SU-DHL-6 (cell line): ENCODE data around the gene SUGCT.

ENCODE experiments used
- H2AFZ ChIP-seq: fragments of 200-600 bp; sonication (generic); 2 replicates; pipeline ENCODE4 v1.6.1; 2014; ENCODE audit warnings: low read depth, mild to moderate bottlenecking, moderate library complexity, mixed read lengths, antibody characterized with exemption, low read length; ENCODE audit not compliant: severe bottlenecking
- H3F3A ChIP-seq: fragments of 200-600 bp; shearing (Covaris generic); 2 replicates; pipeline ENCODE4 v1.6.0; 2016; ENCODE audit warnings: antibody characterized with exemption, mild to moderate bottlenecking; ENCODE audit not compliant: insufficient read depth
- H3K27ac ChIP-seq: fragments of 200-600 bp; sonication (generic); 2 replicates; pipeline ENCODE4 v1.5.1; 2016; ENCODE audit warnings: low read depth, mild to moderate bottlenecking, low read length, moderate library complexity, mixed read lengths
- H3K27me3 ChIP-seq: fragments of 200-600 bp; sonication (generic), shearing (Covaris generic); 2 replicates; pipeline ENCODE4 v1.6.0; 2014; ENCODE audit warnings: mild to moderate bottlenecking, low read length
- H3K36me3 ChIP-seq: fragments of 200-600 bp; sonication (generic); 2 replicates; pipeline ENCODE4 v1.6.1; 2014; ENCODE audit warnings: mild to moderate bottlenecking, low read length, mixed read lengths
- H3K4me2 ChIP-seq: fragments of 300-600, 200-600 bp; shearing (Covaris generic), sonication (generic); 2 replicates; pipeline ENCODE4 v1.6.0; 2014; ENCODE audit warnings: low read length, low read depth, mild to moderate bottlenecking; ENCODE audit not compliant: poor library complexity, severe bottlenecking
- H3K4me3 ChIP-seq: fragments of 200-600 bp; sonication (generic); 2 replicates; pipeline ENCODE4 v1.5.1; 2014; ENCODE audit warnings: antibody characterized with exemption, low read length, mild to moderate bottlenecking, mixed read lengths; ENCODE audit not compliant: insufficient read depth, poor library complexity, severe bottlenecking
- H3K79me2 ChIP-seq: fragments of 200-600 bp; sonication (generic); 2 replicates; pipeline ENCODE4 v1.6.1; 2014; ENCODE audit warnings: mild to moderate bottlenecking, low read length, moderate library complexity; ENCODE audit not compliant: insufficient read depth
- H3K9ac ChIP-seq: fragments of 200-600 bp; sonication (generic); 2 replicates; pipeline ENCODE4 v1.7.0; 2014; ENCODE audit warnings: mild to moderate bottlenecking, low read length
- H3K9me2 ChIP-seq: fragments of 200-600 bp; sonication (generic); replicated peaks from 2 replicates; pipeline ENCODE4 v1.6.1; 2014; ENCODE audit warnings: low read length; ENCODE audit not compliant: insufficient read depth
- H3K9me3 ChIP-seq: fragments of 200-600 bp; sonication (generic); 2 replicates; pipeline ENCODE4 v1.6.1; 2014; ENCODE audit warnings: low read length, mixed read lengths; ENCODE audit not compliant: insufficient read depth
- H4K20me1 ChIP-seq: fragments of 200-600 bp; sonication (generic); 2 replicates; pipeline ENCODE4 v1.6.1; 2014; ENCODE audit warnings: low read depth, mild to moderate bottlenecking, antibody characterized with exemption, low read length, moderate library complexity, mixed read lengths
- EZH2phosphoT487 ChIP-seq: fragments of 200-600 bp; sonication (generic), shearing (Covaris generic); conservative IDR thresholded peaks from 2 replicates; pipeline ENCODE4 v1.6.1; 2018; ENCODE audit warnings: mild to moderate bottlenecking, antibody characterized with exemption, low read length, moderate library complexity, mixed read lengths
- TF ChIP-seq, protein P1 (sequence below): fragments of 200-600 bp; sonication (generic); IDR thresholded peaks from one replicate; pipeline ENCODE4 v1.5.1; 2017; ENCODE audit warnings: antibody characterized with exemption, mild to moderate bottlenecking, low read length, moderate library complexity; ENCODE audit not compliant: insufficient read depth, poor library complexity, severe bottlenecking

SUGCT gene

DNA sequence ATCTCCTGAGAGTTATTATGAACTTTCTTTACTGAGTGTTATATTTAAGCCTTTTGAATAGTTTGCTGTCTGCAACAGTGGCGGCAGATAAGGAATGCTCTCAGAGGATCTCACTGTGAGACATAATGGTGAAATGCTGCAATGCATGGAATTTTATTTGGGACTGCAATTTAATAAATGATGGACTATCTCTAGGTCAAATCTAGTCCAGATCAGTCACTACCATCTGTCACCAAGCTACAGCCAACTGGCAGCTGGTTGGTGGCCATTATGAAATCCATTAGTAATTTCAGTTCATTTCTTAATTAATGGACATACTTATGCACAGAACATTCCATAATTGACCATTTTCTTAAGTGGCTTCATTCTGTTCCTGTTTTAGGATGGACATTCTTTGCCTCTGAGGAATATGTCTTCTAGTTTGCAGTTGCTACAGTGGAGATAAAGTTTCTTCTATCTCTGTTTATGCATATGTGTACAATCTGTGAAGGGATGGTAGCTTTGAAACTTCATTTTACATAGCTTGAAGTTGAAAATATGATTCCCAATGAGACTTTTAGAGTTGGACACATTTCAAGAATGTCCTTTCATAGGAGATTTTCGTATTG lies 586.6 kb downstream of the SUGCT start:
- no peak overlapping the region for H3K4me2 ChIP-seq
- no peak overlapping the region for H3K4me3 ChIP-seq
- no peaks in the 10 kb centered on the region for H3K9me2 ChIP-seq
- no peaks in the 10 kb centered on the region for H4K20me1 ChIP-seq
- no peak overlapping the region for H2AFZ ChIP-seq
- no peaks in the 10 kb centered on the region for H3K79me2 ChIP-seq
- H3K27ac ChIP-seq, result no peak overlapping the region
- H3K36me3 ChIP-seq, result no peaks in the 10 kb centered on the region
- no peak overlapping the region for H3K9ac ChIP-seq
- H3K27me3 ChIP-seq, result no peaks in the 10 kb centered on the region
- no peaks in the 10 kb centered on the region for H3K9me3 ChIP-seq
- no peaks in the 10 kb centered on the region for H3F3A ChIP-seq
- TF ChIP-seq, protein P1, sequence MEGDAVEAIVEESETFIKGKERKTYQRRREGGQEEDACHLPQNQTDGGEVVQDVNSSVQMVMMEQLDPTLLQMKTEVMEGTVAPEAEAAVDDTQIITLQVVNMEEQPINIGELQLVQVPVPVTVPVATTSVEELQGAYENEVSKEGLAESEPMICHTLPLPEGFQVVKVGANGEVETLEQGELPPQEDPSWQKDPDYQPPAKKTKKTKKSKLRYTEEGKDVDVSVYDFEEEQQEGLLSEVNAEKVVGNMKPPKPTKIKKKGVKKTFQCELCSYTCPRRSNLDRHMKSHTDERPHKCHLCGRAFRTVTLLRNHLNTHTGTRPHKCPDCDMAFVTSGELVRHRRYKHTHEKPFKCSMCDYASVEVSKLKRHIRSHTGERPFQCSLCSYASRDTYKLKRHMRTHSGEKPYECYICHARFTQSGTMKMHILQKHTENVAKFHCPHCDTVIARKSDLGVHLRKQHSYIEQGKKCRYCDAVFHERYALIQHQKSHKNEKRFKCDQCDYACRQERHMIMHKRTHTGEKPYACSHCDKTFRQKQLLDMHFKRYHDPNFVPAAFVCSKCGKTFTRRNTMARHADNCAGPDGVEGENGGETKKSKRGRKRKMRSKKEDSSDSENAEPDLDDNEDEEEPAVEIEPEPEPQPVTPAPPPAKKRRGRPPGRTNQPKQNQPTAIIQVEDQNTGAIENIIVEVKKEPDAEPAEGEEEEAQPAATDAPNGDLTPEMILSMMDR, result no peak
- TF ChIP-seq EZH2phosphoT487, result no peak

DNA sequence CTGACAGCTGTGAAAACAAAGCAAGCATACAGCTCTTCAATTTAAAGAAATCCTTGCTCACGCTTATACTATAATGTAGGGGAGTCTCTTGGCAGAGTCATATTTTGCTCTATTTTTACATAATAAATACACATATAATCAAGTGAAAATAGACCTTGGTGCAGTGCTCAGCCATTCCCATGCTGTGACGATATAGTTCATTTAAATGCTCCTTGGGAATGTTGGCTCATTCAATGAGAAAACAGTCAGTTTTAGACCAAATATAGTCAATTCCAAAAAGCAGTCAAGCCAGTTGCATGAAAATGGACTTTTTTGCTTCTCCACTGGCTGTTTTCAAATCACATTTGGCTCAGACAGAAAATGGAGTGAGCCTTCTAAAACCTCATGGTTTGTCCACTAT lies 587.4 kb downstream of the SUGCT start:
- H3K4me3 ChIP-seq, result no peak overlapping the region
- no peak overlapping the region for H3K27ac ChIP-seq
- no peaks in the 10 kb centered on the region for H3K79me2 ChIP-seq
- H3K9ac ChIP-seq, result no peak overlapping the region
- H3K9me2 ChIP-seq, result no peaks in the 10 kb centered on the region
- H2AFZ ChIP-seq, result no peak overlapping the region
- no peaks in the 10 kb centered on the region for H3K36me3 ChIP-seq
- H4K20me1 ChIP-seq, result no peaks in the 10 kb centered on the region
- no peak for TF ChIP-seq EZH2phosphoT487
- TF ChIP-seq, protein P1, result no peak
- H3F3A ChIP-seq, result no peaks in the 10 kb centered on the region
- no peaks in the 10 kb centered on the region for H3K9me3 ChIP-seq
- H3K27me3 ChIP-seq, result no peaks in the 10 kb centered on the region
- no peak overlapping the region for H3K4me2 ChIP-seq

DNA sequence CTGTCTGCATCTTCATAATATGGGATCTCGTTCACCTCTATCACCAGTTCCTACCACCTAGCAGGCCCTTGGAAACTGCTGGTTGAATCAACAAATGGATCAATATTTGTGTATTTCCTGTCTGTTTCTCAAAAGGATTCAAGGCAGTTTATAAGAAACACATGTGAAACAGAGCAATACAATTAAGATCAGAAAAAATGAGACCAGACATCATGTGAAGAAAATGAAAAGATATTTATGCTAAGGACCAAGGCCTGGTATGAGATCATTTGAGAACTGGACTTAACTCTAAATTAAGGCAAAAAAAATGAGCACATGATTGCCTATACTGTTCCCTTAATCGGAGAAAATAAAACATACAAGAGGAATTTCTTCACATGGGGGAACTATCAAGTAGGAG lies 589.0 kb downstream of the SUGCT start:
- TF ChIP-seq EZH2phosphoT487, result no peak
- TF ChIP-seq, protein P1, result no peak
- H3K4me3 ChIP-seq, result no peak overlapping the region
- no peak overlapping the region for H3K27ac ChIP-seq
- no peaks in the 10 kb centered on the region for H3F3A ChIP-seq
- H3K79me2 ChIP-seq, result no peaks in the 10 kb centered on the region
- H3K9me3 ChIP-seq, result no peaks in the 10 kb centered on the region
- no peak overlapping the region for H3K9ac ChIP-seq
- H3K4me2 ChIP-seq, result no peak overlapping the region
- no peaks in the 10 kb centered on the region for H3K36me3 ChIP-seq
- no peaks in the 10 kb centered on the region for H3K9me2 ChIP-seq
- H2AFZ ChIP-seq, result no peak overlapping the region
- H4K20me1 ChIP-seq, result no peaks in the 10 kb centered on the region
- no peaks in the 10 kb centered on the region for H3K27me3 ChIP-seq
